ENCODE results near the gene MUSTN1.

MUSTN1 gene

DNA sequence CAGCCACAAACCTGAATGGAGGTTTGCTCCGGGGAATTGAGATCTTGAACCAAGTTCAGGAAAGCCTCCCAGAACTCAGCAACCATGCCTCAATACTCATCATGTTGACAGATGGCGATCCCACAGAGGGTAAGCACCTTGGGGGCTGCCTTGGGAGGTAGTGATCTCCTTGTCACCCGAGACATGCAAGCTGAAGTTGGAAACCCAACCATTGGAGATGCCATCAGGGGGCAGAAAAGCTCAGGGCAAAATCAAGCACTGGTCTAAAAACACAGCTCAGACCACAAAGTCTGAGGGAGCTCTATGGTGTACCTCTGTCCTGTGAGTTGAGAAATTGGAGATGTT is 51.6 kb downstream of the MUSTN1 start:
- no peaks in the 10 kb centered on the region for H3K36me3 Mint-ChIP-seq
- no peaks in the 10 kb centered on the region for H3K4me1 Mint-ChIP-seq (ENCODE audit: low read depth)
- H3K27ac Mint-ChIP-seq = no peak overlapping the region
- H3K27me3 Mint-ChIP-seq = no peaks in the 10 kb centered on the region
- H3K9me3 Mint-ChIP-seq (ENCODE audit: low read depth) = no peaks in the 10 kb centered on the region
- no peak overlapping the region for H3K4me3 Mint-ChIP-seq
